Activated naive CD8-positive, alpha-beta T cell treated with anti-CD3 and anti-CD28 coated beads, Interleukin-2, amount 10 ng/mL, durations not matched to agents 7 days and 5 days (primary cell): ENCODE measurements around the gene IL16. TPM values are rescaled to one million over a fixed set of nuclear protein-coding genes. Genes with fewer than 3 reads are reported as not detected.

ENCODE experiments used
- ATAC-seq: fragments of 150-1000 bp; cut with Tn5 transposase; one replicate; pipeline ENCODE4 v1.10.0; 2021; ENCODE audit warnings: low read depth, moderate library complexity
- POLR2A ChIA-PET: fragments of 350-600 bp; sonication (Branson Sonifier 250); formaldehyde crosslinking; loops from one replicate; lab custom pipeline; 2021; ENCODE audit warnings: antibody characterized with exemption; lab: Charles Lee
- DNase-seq: peaks from one replicate; pipeline ENCODE4 v3.0.0; 2021
- H3K27ac Mint-ChIP-seq: one replicate; pipeline ENCODE4 v1.8.0; 2022; ENCODE audit warnings: mild to moderate bottlenecking, mixed read lengths
- H3K27me3 Mint-ChIP-seq: one replicate; pipeline ENCODE4 v1.8.0; 2022; ENCODE audit warnings: mild to moderate bottlenecking, moderate library complexity, mixed read lengths
- H3K36me3 Mint-ChIP-seq: one replicate; pipeline ENCODE4 v1.8.0; 2021; ENCODE audit warnings: mild to moderate bottlenecking, mixed read lengths
- H3K4me1 Mint-ChIP-seq: one replicate; pipeline ENCODE4 v1.8.0; 2021; ENCODE audit warnings: mixed read lengths
- H3K4me3 Mint-ChIP-seq: one replicate; pipeline ENCODE4 v1.8.0; 2022; ENCODE audit warnings: mild to moderate bottlenecking, moderate library complexity, mixed read lengths
- H3K9me3 Mint-ChIP-seq: one replicate; pipeline ENCODE4 v1.8.0; 2021; ENCODE audit warnings: mixed read lengths
- total RNA-seq, 2 experiments: library from RNA; stranded (reverse); gene quantifications; one replicate each; pipeline ENCODE4 v1.2.3, GENCODE V29; 2021

Gene IL16
- total RNA-seq, 2 experiments from 2014 or later, result 281 to 284 TPM

DNA sequence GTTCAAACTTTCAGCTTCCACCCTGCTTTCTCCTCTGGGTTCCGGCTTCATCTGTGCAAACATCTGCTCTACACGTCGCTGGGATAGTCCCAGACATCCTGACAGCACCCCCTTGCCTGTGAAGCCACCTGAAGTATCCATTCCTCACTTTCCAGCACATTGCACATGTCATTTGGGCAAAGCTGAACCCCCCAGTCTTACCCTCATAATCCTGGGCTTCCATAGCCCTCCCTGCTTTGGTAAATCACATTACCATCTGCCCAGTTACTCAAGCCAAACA, 84.7 kb downstream of the IL16 start:
- Mint-ChIP-seq H3K36me3 (peaks cover 9% of the 10 kb centered on the region), H3K9me3 (peaks cover 7% of the 10 kb centered on the region), H3K4me3 (no peak overlapping the region), H3K4me1 (peaks cover 22% of the 10 kb centered on the region), H3K27me3 (no peaks in the 10 kb centered on the region), H3K27ac (peak overlapping the region; percentile 27)
- POLR2A ChIA-PET, result interaction anchor here (4.6 kb wide), 1 partner anchor 13 kb away, joined by 44 read pairs; no protein-coding TSS in a partner anchor
- no peak for DNase-seq
- no peak for ATAC-seq

DNA sequence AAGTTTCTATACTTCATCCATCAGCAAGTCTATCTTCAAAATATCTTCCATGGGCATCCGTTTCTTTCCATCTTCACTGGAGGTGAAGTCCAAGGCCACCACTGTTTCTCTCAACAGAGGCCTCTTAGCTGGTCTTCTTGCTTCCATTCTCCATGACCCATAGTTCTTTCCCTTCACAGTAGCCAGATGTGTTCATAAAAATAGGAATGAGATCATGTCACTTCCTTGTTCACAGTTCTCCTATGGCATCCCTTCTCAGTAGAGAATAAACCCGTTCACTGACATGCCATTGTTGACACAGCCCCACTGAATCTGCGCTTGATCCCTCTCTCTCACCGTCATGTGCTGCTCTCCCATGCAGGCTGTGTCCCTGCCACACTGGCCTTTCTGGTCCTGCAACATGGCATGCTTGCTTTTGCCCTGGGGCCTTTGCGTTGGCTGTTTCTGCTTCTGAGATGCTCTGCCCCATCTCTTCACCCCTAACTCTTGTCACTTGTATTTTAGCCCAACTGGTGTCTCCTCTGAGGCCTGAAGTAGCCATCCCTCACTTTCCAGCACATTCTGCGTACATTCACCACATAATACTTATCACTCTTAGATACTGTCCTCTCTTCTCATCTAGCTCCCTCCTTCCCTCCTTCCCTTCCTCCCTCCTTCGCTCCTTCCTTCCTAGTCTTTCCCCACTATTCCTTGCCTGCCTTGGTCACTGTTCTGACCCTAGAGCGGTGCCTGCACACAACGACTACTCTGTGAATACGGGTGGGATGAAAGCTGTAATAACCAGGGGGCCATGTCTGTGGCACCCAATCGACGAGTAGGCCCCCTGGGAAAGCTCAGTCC, 85.3 kb downstream of the IL16 start:
- Mint-ChIP-seq H3K36me3 (peaks cover 8% of the 10 kb centered on the region), H3K27me3 (no peaks in the 10 kb centered on the region), H3K4me1 (peaks cover 28% of the 10 kb centered on the region), H3K9me3 (peaks cover 7% of the 10 kb centered on the region), H3K27ac (no peak overlapping the region), H3K4me3 (no peak overlapping the region)
- POLR2A ChIA-PET, result interaction anchor here (1.8 to 4.6 kb wide), 2 partner anchors 12 to 20 kb away, joined by 10 to 44 read pairs; no protein-coding TSS in a partner anchor
- DNase-seq, result no peak
- no peak for ATAC-seq

DNA sequence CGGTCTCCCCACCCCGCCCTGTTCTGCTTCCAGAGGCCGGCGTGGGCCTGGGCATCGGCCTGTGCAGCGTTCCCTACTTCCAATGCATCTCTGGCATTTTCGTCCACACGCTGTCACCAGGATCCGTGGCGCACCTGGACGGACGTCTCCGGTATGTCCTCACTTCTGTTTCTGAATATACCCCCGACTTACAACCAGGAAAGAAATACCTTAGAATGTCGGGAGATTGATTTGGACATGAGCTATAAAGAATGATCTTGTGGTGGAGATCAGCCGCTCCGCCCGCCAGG, 85.9 kb downstream of the IL16 start:
- ATAC-seq, result no peak

DNA sequence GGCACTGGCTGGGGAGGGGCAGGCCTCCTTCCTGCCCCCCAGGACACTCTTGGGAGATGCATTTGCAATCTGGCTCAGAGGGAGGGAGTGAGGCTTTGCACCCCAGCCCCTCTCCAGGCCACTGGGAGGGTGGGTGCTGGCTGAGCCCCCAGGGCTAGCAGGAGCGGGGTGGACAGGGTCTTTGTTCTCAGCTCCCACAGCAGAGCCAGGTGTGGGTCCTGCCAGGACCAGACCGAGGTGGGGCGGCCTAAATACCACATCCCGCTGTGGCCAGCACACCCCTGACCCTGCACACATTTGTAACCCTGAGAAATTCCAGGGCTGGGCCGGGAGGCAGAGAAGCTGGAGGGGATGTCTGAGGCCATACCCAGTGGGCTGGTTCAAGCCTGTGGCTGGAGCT, 86.2 kb downstream of the IL16 start:
- no peak for DNase-seq
- H3K27ac Mint-ChIP-seq, result no peak overlapping the region
- ATAC-seq, result no peak
- POLR2A ChIA-PET, result interaction anchor here (1.8 to 4.6 kb wide), 2 partner anchors 11 to 19 kb away, joined by 10 to 44 read pairs; no protein-coding TSS in a partner anchor
- H3K4me1 Mint-ChIP-seq, result peaks cover 36% of the 10 kb centered on the region
- peaks cover 7% of the 10 kb centered on the region for H3K36me3 Mint-ChIP-seq
- H3K27me3 Mint-ChIP-seq, result no peaks in the 10 kb centered on the region
- no peak overlapping the region for H3K4me3 Mint-ChIP-seq
- peaks cover 3% of the 10 kb centered on the region for H3K9me3 Mint-ChIP-seq

More for the DNA sequence above, 85.9 kb downstream of the IL16 start:
- Mint-ChIP-seq H3K4me1 (peaks cover 33% of the 10 kb centered on the region), H3K27me3 (no peaks in the 10 kb centered on the region), H3K27ac (no peak overlapping the region), H3K9me3 (peaks cover 5% of the 10 kb centered on the region), H3K4me3 (no peak overlapping the region), H3K36me3 (peaks cover 6% of the 10 kb centered on the region)
- POLR2A ChIA-PET, result interaction anchor here (1.8 to 4.6 kb wide), 2 partner anchors 12 to 20 kb away, joined by 10 to 44 read pairs; no protein-coding TSS in a partner anchor
- no peak for DNase-seq

DNA sequence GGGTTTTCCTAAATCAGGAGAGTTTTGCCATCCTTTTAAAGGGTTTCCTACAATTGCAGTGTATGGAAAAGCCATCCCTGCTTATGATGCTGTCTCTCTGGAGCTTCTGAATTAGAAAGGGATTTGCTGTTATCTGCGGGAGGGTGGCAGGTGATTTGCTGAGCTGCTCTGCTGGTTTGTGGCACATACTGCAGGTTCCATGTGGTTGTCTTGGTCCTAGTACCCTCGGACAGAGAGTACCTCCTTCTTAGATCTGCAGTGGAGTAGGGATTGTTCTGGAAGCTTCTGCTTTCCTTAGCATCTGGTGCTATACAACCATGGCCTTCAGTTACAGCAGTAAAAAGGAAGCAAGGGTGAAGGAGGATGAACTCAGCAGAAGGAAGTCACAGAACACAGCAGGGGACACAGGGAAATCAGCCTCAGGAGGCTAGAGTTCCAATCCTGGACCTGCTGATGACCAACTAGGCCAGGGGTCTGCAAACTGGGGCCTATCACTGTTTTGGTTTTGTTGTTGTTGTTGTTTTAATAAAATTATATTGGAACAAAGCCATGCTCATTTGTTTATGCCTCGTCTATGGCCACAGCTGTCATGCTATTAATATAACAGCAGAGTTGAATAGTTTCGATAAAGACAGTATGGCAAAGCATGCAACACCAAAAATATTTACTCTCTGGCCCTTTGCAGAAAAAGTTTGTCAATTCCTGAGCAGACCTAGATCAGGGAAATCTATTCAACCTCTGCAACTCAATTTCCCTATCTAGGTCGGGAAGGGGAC, 87.8 kb downstream of the IL16 start:
- peaks cover 11% of the 10 kb centered on the region for H3K36me3 Mint-ChIP-seq
- H3K4me3 Mint-ChIP-seq, result no peak overlapping the region
- peaks cover 6% of the 10 kb centered on the region for H3K9me3 Mint-ChIP-seq
- POLR2A ChIA-PET, result interaction anchor here (1.8 to 4.6 kb wide), 2 partner anchors 10 to 18 kb away, joined by 10 to 44 read pairs; no protein-coding TSS in a partner anchor
- no peaks in the 10 kb centered on the region for H3K27me3 Mint-ChIP-seq
- H3K27ac Mint-ChIP-seq, result peak overlapping the region; percentile 32
- DNase-seq (no peak), ATAC-seq (no peak)
- peaks cover 41% of the 10 kb centered on the region for H3K4me1 Mint-ChIP-seq

DNA sequence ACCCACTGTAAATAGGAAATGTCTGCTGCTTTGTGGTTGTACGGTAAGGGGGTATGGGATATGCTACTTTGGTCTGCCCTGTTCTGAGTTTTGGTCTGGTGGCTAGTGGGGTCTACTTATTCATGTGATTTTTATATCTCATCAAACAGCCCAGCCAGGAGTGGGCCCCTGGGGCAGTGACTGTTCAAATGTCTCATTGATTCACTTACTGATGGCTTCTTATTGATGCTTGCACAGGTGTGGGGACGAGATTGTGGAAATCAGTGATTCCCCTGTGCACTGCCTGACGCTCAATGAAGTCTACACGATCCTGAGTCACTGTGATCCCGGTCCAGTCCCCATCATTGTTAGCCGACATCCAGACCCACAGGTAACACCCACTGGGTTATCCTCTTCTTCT, 88.8 kb downstream of the IL16 start:
- Mint-ChIP-seq H3K4me1 (peaks cover 47% of the 10 kb centered on the region), H3K9me3 (peaks cover 6% of the 10 kb centered on the region), H3K4me3 (peak overlapping the region; percentile 47), H3K36me3 (peaks cover 13% of the 10 kb centered on the region), H3K27ac (peak overlapping the region; percentile 87), H3K27me3 (no peaks in the 10 kb centered on the region)
- DNase-seq (no peak), ATAC-seq (no peak)
- POLR2A ChIA-PET, result interaction anchor here (3.0 kb wide), 1 partner anchor 15 kb away, joined by 57 read pairs; no protein-coding TSS in a partner anchor

DNA sequence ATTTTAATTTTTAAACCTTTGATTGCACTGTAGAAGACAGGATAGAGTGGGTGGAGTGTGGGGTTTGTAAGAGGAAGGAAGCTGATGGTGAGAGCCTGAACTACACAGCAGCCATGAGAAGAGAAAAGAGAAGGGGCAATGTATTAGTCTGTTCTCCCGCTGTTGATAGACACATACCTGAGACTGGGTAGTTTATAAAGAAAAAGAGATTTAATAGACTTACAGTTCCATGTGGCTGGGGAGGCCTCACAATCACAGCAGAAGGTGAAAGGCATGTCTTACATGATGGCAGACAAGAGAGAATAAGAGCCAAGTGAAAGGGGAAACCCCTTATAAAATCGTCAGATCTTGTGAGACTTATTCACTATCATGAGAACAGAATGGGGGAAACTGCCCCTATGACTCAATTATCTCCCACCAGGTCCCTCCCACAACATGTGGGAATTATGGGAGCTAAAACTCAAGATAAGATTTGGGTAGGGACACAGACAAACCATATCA, 90.0 kb downstream of the IL16 start:
- peak; percentile 87 for ATAC-seq
- H3K27ac Mint-ChIP-seq, result peak overlapping the region; percentile 87
- peaks cover 6% of the 10 kb centered on the region for H3K9me3 Mint-ChIP-seq
- peaks cover 55% of the 10 kb centered on the region for H3K4me1 Mint-ChIP-seq
- DNase-seq, result no peak
- no peaks in the 10 kb centered on the region for H3K27me3 Mint-ChIP-seq
- peak overlapping the region; percentile 59 for H3K4me3 Mint-ChIP-seq
- POLR2A ChIA-PET, result interaction anchor here (1.1 to 3.0 kb wide), 6 partner anchors 9 to 37 kb away, joined by 3 to 57 read pairs (median 6); partner anchors contain the start of gene STARD5
- peaks cover 13% of the 10 kb centered on the region for H3K36me3 Mint-ChIP-seq

DNA sequence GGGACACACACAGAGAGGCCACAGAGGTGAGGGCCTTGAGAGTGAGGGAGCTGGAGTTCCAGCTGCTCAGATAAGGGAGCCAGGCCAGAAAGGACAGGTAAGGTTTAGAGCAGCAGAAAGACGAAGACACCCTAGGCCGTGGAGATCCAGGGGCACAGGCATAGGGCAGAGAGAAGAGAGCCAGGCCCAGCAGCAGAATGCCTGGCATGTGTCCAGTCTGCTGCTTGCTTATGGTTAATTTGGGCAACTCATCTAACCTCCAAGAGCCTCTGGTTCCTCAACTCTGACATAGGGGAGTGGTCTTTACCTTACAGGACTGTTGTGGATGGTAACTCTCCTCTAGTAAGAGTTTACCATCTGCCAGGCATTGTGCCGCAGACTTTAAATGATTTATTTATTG, 91.4 kb downstream of the IL16 start:
- no peak overlapping the region for H3K4me3 Mint-ChIP-seq
- H3K36me3 Mint-ChIP-seq, result peaks cover 13% of the 10 kb centered on the region

DNA sequence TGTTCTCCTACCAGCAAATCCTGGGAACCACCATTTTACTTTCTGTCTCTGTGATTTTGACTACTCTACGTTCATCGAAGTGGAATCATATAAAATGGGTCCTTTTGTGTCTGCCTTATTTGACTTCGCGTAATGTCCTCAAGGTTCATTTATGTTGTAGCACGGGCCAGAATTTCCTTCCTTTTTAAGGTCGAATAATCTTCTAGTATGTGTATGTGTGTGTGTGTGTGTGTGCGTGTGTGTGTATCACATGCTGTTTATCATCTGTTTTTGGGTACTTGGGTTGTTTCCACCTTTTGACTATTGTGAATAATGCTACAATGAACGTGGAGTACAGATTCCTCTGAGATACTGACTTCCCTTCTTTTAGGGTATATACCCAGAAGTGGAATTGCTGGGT, 91.9 kb downstream of the IL16 start:
- no peak overlapping the region for H3K4me3 Mint-ChIP-seq
- POLR2A ChIA-PET, result no interaction called here
- H3K27ac Mint-ChIP-seq, result no peak overlapping the region
- H3K9me3 Mint-ChIP-seq, result peaks cover 6% of the 10 kb centered on the region
- no peaks in the 10 kb centered on the region for H3K27me3 Mint-ChIP-seq
- peaks cover 13% of the 10 kb centered on the region for H3K36me3 Mint-ChIP-seq
- peaks cover 68% of the 10 kb centered on the region for H3K4me1 Mint-ChIP-seq
- ATAC-seq (no peak), DNase-seq (no peak)

More for the DNA sequence above, 91.4 kb downstream of the IL16 start:
- no peak for ATAC-seq
- DNase-seq, result no peak
- POLR2A ChIA-PET, result interaction anchor here (1.3 to 3.0 kb wide), 2 partner anchors 12 to 23 kb away, joined by 3 to 57 read pairs; no protein-coding TSS in a partner anchor
- Mint-ChIP-seq H3K9me3 (peaks cover 6% of the 10 kb centered on the region), H3K27ac (peak overlapping the region; percentile 35), H3K27me3 (no peaks in the 10 kb centered on the region), H3K4me1 (peaks cover 67% of the 10 kb centered on the region)

DNA sequence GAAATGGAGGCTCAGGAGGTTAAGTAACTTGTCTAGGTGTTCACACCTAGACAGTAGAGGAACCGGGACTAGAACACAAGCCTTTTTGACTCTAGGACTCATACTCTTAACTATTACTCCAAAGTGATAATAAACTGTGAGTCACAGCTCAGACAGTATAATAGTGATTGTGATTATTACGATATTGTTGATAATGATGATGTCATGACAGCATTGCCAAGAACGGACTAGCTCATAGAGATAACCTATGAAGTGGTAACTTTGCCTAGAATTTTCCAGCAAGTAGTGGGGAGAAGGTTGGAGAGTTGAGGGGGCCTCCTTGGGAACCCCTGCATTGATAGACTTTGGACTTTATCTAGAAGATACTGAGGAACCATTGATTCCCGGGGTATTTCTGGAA, 93.2 kb downstream of the IL16 start:
- H3K4me1 Mint-ChIP-seq, result peaks cover 72% of the 10 kb centered on the region
- ATAC-seq, result no peak
- no peak for DNase-seq
- H3K9me3 Mint-ChIP-seq, result peaks cover 6% of the 10 kb centered on the region
- H3K4me3 Mint-ChIP-seq, result no peak overlapping the region
- H3K27me3 Mint-ChIP-seq, result no peaks in the 10 kb centered on the region
- H3K36me3 Mint-ChIP-seq, result peaks cover 16% of the 10 kb centered on the region
- POLR2A ChIA-PET, result interaction anchor here (0.7 to 8.4 kb wide), 2 partner anchors 14 to 20 kb away, joined by 3 to 97 read pairs; no protein-coding TSS in a partner anchor
- H3K27ac Mint-ChIP-seq, result no peak overlapping the region

DNA sequence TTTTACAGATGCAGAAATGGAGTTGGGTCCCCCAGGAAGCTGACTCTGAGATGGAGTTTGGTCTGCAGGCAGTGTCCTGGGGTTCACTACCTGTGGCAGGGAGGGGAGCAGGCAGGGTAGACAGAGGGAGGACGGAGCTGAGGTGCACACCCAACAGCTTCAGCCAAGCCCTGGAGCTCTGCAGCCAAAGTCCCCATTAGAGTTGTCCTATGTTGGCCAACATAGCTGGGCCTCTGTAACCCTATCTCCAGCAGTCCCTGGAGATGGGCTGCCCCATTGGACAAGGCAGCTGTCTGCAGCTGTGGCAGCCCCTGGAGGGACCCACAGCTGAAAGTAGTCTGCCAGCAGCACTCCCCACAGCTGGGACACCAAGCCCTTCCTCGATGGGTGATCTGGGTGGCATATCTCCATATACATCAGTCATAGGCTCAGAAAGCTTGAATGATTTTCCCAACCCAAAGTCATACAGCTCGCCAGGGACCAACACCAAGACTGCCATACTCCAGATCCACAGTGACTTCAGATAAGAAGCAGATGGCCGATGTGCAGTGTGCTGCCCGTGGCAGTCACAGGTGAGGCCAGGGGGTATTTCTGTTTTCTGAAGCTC, 95.3 kb downstream of the IL16 start:
- peaks cover 18% of the 10 kb centered on the region for H3K36me3 Mint-ChIP-seq
- no peaks in the 10 kb centered on the region for H3K27me3 Mint-ChIP-seq
- peaks cover 4% of the 10 kb centered on the region for H3K9me3 Mint-ChIP-seq
- H3K4me1 Mint-ChIP-seq, result peaks cover 67% of the 10 kb centered on the region
- POLR2A ChIA-PET, result interaction anchor here (1.0 to 8.4 kb wide), 10 partner anchors 8 to 290 kb away, joined by 3 to 97 read pairs (median 6); partner anchors contain the start of gene STARD5
- H3K4me3 Mint-ChIP-seq, result peak overlapping the region; percentile 100
- no peak for DNase-seq
- H3K27ac Mint-ChIP-seq, result peak overlapping the region; percentile 98
- ATAC-seq, result no peak

DNA sequence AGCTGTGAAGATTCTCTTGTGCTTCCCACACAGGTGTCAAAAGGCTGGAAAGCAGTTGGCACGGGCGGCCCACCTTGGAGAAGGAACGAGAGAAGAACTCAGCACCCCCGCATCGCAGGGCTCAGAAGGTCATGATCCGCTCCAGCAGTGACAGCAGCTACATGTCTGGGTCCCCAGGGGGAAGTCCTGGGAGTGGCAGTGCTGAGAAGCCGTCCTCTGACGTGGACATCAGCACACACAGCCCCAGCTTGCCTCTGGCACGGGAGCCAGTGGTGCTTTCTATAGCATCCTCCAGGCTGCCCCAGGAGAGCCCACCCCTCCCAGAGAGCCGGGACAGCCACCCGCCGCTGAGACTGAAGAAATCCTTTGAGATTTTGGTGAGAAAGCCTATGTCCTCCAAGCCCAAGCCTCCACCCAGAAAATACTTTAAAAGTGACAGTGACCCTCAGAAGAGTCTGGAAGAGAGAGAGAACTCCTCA, 95.9 kb downstream of the IL16 start:
- Mint-ChIP-seq H3K9me3 (peaks cover 4% of the 10 kb centered on the region), H3K36me3 (peaks cover 22% of the 10 kb centered on the region), H3K27me3 (no peaks in the 10 kb centered on the region), H3K27ac (peak overlapping the region; percentile 98), H3K4me1 (peaks cover 62% of the 10 kb centered on the region), H3K4me3 (peak overlapping the region; percentile 100)
- ATAC-seq (peak; percentile 33), DNase-seq (peak; percentile 63)
- POLR2A ChIA-PET, result interaction anchor here (1.0 to 8.4 kb wide), 10 partner anchors 10 to 293 kb away, joined by 3 to 97 read pairs (median 6); partner anchors contain the start of gene STARD5
